Activated CD4-positive, alpha-beta T cell treated with anti-CD3 and anti-CD28 coated beads, Interleukin-2, amount 50 U/mL, for 48 hours (primary cell): ENCODE results near the gene PIEZO2.
"Not testable (repeated sequence)": the region's sequence is repeated elsewhere in the genome, so short reads cannot be mapped to it uniquely, and the experiment has no call there.

Source experiments
- DNase-seq, 2 experiments: peaks; one replicate each; pipeline ENCODE4 v3.0.0-alpha.2; 2020

PIEZO2 gene

DNA sequence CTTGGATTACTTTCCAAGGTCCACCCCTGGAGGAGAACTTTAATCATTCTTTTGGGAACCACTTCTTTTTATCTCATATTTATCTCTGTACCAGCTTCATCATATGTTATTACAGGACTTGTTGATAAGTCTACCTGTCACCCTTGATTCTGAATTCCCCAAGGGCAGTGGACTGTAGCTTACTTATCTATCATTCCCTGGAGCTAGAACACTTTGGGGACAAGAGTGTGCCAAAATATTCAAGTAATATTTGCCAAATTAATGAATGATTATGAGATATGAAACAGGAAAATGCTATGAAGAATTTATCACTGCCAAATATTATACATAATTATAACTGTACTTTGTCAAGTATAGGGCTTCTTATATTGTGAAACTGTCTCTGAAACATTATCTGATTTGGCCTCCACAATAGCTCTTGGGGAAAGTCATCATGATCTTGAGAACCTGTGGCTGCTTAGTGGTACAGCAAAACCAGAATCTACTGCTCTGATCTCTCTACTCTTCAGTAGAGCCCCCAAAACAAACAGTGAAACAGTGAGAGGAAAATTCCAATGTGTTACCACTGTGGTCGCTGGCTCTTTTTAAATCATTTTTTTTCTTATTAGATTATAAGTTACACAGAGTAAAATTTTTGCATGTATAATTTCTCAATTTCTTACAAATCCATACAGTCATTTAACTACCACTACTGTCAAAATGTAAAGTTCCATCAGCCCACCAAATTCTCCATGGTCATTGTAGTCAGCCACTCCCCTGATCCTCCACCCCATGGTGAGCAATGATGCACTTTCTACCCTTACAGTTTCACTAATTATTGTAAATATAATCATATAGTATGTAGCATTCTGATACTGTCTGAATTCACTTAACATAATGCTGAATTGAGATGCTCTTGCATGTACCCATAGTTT lies 197.5 kb downstream of the PIEZO2 start:
- DNase-seq, result no peak

DNA sequence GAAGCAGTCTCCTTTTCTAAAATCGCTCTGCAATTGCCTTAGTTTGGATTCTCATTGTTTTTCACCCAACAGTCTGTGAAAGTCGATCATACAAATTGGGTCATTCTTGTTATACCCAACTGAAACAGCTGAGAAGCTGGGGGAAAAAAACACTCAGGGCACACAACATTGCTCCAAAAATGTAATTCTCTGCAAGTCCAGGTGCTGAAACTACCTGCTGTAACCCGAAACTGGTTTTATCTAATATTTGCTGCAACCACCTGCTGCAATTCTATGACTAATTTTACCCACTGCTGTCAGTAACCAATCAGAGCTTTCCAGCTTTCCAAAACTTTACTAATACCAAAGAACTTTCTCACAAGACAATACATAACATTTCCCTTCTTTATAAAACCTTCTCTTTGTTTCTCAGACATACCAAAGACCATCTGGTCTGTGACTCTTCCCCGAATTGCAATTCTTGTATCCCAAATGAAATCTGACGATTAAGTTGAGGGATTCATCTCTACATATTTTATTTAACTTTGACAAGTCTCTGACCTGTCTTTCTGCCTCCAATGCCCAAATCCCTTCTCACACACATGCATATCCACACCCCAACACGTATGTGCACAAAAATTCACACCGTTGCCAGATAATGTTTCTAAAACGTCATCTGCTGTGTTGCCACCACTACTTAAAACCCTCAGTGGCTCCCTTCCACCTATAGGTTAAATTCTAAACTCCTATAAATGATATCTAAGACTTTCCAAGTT lies 198.3 kb downstream of the PIEZO2 start:
- no peak for DNase-seq

- DNase-seq, result no peak
These were observed 199.1 kb downstream of the PIEZO2 start for GRCh38 chr18:10950080-10950875.

- DNase-seq, result no peak
These were observed 199.7 kb downstream of the PIEZO2 start for GRCh38 chr18:10949655-10950054.

DNA sequence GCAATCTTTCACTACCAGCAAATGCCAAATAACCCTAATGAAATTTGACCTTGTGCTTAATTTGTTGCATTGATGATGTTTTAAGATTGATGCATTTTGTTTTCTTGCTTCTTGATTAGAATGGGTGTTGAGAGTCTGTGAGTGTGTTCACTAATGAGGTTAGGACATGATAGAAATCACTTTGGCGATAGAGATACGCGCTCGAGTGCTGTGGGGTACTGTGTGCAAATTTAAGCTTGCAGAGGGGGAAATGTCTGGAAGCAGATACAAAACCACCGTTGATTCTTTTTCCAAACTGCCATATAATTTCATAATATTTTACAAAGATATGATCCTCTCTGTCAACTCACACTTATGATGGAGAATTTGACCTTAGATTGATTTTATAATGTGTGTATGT lies 200.9 kb downstream of the PIEZO2 start:
- DNase-seq, result no peak

- no peak for DNase-seq
These were observed 203.3 kb downstream of the PIEZO2 start for GRCh38 chr18:10946058-10946457.

DNA sequence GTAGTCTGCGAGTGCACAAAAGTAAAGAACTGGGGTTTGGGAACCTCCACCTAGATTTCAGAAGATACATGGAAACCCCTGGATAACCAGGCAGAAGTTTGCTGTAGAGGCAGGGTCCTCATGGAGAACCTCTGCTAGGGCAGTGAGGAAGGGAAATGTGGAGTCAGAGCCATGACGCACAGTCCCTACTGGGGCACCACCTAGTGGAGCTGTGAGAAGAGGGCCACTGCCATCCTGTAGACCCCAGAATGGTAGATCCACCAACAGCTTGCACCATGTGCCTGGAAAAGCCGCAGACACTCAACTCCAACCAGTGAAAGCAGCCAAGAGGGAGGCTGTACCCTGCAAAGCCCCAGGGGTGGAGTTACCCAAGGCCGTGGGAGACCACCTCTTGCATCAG lies 206.4 kb downstream of the PIEZO2 start:
- DNase-seq, result no peak

DNA sequence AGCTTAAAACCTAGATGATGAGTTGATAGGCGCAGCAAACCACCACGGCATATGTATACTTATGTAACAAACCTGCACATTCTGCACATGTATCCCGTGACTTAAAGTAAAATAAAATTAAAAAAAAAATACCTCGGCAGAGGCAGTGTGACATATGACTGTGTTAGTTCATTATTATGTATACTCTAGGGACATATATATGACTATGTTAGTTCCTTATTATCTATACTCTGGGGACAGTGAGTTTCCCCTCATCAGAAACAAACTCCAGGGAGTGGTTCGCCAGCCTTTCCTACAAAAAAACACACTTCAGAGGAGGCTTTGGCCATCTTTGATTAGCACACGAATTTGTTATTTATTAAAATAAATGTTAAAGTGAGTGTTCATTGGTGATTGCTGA lies 209.5 kb downstream of the PIEZO2 start:
- DNase-seq, result no peak

GRCh38 chr18:10937743-10938640 lies 211.4 kb downstream of the PIEZO2 start:
- DNase-seq, result no peak

GRCh38 chr18:10936176-10937053 lies 213.0 kb downstream of the PIEZO2 start:
- DNase-seq, result no peak

- no peak for DNase-seq
These were observed 213.8 kb downstream of the PIEZO2 start for GRCh38 chr18:10935588-10935987.

DNA sequence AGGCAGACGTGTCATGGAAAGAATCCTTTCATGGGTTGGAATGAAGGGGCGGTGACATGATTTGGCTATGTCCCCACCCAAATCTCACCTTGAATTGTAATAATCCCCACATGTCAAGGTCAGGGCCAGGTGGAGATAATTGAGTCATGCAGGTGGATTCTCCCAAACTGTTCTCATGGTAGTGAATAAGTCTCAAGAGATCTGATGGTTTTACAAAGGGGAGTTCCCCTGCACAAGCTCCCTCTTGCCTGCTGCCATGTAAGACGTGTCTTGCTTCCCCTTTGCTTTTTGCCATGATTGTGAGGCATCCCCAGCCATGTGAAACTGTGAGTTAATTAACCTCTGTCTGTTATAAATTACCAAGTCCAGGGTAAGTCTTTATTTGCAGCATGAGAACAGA lies 215.7 kb downstream of the PIEZO2 start:
- not testable (repeated sequence) for DNase-seq

DNA sequence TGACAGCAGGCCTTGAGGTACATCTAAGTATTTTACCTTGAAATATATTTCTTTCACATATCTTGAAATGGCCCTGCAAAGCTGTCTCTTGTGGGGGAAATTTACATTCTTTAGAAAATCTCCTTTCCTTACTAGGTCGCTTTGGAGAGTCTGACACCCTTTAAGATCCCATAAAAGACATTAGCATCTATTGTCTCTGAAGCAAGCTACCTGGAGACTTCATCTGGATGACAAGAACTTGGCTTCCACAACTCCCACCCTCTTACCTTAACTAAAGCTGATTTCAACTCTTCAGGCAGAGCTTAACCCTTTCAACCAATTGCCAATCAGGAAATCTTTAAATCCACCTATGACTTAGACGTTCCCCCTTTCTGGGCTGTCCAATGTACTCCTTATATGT lies 219.3 kb downstream of the PIEZO2 start:
- DNase-seq, result no peak

DNA sequence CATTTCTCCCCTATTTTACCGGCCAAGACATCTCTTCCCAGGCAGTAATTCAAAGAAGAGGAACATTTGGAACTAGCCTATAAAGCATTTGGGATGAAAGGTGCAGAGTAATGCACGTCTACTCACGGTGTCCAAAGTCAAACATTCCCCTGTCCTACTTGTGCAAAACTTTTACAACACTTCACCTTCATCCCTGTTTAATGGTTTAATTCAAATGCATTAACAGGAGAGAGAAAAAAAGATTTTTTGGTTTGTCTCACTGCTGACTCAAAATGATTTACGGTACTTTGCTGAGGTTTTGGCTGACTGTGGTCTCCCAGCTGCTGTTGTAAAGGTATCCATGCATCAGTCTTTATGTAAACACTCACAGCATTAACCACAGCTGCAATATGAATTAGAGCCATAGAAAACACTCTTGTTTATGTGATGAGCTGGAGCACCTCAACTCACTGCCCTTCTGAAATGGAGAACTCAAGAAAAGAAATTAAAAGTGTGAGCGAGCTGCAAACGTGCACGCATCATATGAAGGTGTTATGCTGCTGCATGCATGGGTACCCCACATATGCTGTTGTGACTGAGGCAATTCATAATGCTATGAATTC lies 220.5 kb downstream of the PIEZO2 start:
- DNase-seq, result no peak

- DNase-seq, result no peak
These were observed 221.2 kb downstream of the PIEZO2 start for GRCh38 chr18:10928011-10928771.

DNA sequence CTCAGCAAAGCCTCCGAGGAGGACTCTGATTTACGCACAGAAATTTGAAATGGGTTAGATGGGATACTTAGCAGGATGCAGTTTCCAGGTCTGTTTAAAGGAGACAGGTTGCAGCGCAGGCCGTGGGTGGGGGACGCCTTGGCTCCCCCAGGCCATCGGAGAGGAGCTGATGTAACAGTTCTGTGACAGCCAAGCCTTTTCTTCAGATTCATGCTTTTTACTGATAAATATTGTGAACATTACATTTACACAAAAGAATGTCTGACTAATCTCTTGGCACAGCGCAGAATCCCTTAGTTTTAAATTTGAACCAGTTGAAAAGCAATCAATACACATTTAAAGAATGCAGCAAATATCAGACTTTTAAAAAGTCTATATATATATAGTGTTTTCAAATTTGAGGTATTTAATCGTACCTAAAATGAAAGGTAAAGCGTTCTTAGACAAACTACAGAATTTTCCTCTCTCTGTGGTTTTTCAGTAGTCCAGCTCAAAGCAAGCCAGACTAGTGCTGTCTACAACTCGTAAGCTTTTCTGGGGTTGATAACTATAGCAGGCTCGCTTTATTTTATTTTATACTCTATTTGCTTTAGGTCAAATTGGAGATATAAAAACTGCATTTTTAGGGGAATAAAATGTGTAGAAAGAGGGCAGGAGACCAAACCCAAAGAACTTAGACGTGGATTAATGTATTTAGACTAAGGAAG lies 221.9 kb downstream of the PIEZO2 start:
- no peak for DNase-seq

DNA sequence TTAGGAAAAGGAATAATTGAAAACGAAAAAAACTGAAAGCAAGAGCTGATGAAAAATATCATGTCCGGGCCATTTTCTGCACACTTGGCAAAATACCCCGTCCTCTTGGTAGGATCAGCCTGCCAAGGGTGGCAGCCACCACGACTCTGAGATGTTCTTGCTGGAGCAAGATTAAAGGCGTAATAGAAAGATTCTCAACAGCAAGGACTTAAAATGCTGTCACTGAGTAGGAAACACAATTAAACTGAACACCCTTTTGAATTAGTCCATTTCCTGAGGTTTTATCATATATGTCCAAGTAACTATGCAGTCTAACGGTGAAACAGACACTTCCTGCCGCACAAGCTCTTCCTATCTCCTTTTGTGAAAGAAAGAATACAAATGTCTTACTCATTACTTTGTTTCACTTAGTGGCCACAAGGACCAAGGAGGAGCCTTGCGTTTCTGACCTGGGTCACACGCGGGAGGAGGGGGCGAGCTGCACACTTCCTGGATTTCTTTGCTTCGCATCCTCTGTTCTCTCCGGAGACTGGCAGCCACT lies 222.7 kb downstream of the PIEZO2 start:
- DNase-seq, result no peak

- DNase-seq, result no peak
These were observed 225.1 kb downstream of the PIEZO2 start for GRCh38 chr18:10924290-10924689.

GRCh38 chr18:10923551-10924070 lies 225.8 kb downstream of the PIEZO2 start:
- no peak for DNase-seq
